Mesendoderm (in vitro differentiated cells): ENCODE data around the gene ZDHHC6.

Source experiments
- DNase-seq: peaks from one replicate; pipeline ENCODE4 v3.0.0; 2013
- H2AK5ac ChIP-seq: 2 replicates; pipeline ENCODE4 v1.6.1; 2013; ENCODE audit warnings: low read length, inconsistent platforms
- H2BK120ac ChIP-seq: 2 replicates; pipeline ENCODE4 v1.6.1; 2013; ENCODE audit warnings: low read depth, mild to moderate bottlenecking, low read length, moderate library complexity, mixed read lengths
- H2BK15ac ChIP-seq: replicated peaks from 2 replicates; pipeline ENCODE4 v1.6.1; 2013; ENCODE audit warnings: low read depth, mild to moderate bottlenecking, moderate library complexity
- H2BK5ac ChIP-seq: 2 replicates; pipeline ENCODE4 v1.6.1; 2013; ENCODE audit warnings: low read length, inconsistent platforms
- H3K18ac ChIP-seq: 2 replicates; pipeline ENCODE4 v1.6.1; 2013; ENCODE audit warnings: mild to moderate bottlenecking, low read length, mixed read lengths
- H3K23ac ChIP-seq: one replicate; pipeline ENCODE4 v1.6.1; 2013; ENCODE audit warnings: low read length
- H3K27ac ChIP-seq: 2 replicates; pipeline ENCODE4 v1.5.1; 2013; ENCODE audit warnings: low read depth, mild to moderate bottlenecking, inconsistent platforms, low read length, moderate library complexity
- H3K27me3 ChIP-seq: 2 replicates; pipeline ENCODE4 v1.6.1; 2013; ENCODE audit warnings: low read length, control low read depth, mild to moderate bottlenecking, inconsistent platforms; ENCODE audit not compliant: insufficient read depth, poor library complexity
- H3K36me3 ChIP-seq: 2 replicates; pipeline ENCODE4 v1.6.1; 2013; ENCODE audit warnings: low read length, inconsistent platforms; ENCODE audit not compliant: control insufficient read depth, insufficient read depth
- H3K4ac ChIP-seq: one replicate; pipeline ENCODE4 v1.6.1; 2013; ENCODE audit warnings: low read depth, mild to moderate bottlenecking, low read length, moderate library complexity
- H3K4me1 ChIP-seq: 2 replicates; pipeline ENCODE4 v1.6.1; 2013; ENCODE audit warnings: low read depth, low read length, inconsistent platforms; ENCODE audit not compliant: control insufficient read depth
- H3K4me2 ChIP-seq: 2 replicates; pipeline ENCODE4 v1.6.1; 2013; ENCODE audit warnings: low read length
- H3K4me3 ChIP-seq: 2 replicates; pipeline ENCODE4 v1.5.1; 2013; ENCODE audit warnings: mild to moderate bottlenecking, low read length
- H3K56ac ChIP-seq: one replicate; pipeline ENCODE4 v1.6.1; 2013; ENCODE audit warnings: low read length
- H3K79me1 ChIP-seq: 2 replicates; pipeline ENCODE4 v1.6.1; 2013; ENCODE audit warnings: low read length, inconsistent platforms
- H3K79me2 ChIP-seq: 2 replicates; pipeline ENCODE4 v1.6.1; 2013; ENCODE audit warnings: mild to moderate bottlenecking, low read length; ENCODE audit not compliant: control insufficient read depth, insufficient read depth
- H3K9ac ChIP-seq: 2 replicates; pipeline ENCODE4 v1.6.1; 2013; ENCODE audit warnings: low read length, inconsistent platforms
- H4K5ac ChIP-seq: one replicate; pipeline ENCODE4 v1.6.1; 2013; ENCODE audit warnings: low read length
- H4K8ac ChIP-seq: one replicate; pipeline ENCODE4 v1.6.1; 2013; ENCODE audit warnings: low read depth, mild to moderate bottlenecking, control low read depth, low read length, moderate library complexity
- WGBS: extraction: QIAGEN DNeasy Blood & Tissue Kit; methylation state at CpG from one replicate; pipeline ENCODE4 v1.1.7; 2013; ENCODE audit warnings: low lambda C conversion rate, missing lambda C conversion rate; ENCODE audit not compliant: insufficient coverage; ENCODE audit errors: extremely low coverage; 5-methylcytosine and 5-hydroxymethylcytosine counted together

The ZDHHC6 gene

DNA sequence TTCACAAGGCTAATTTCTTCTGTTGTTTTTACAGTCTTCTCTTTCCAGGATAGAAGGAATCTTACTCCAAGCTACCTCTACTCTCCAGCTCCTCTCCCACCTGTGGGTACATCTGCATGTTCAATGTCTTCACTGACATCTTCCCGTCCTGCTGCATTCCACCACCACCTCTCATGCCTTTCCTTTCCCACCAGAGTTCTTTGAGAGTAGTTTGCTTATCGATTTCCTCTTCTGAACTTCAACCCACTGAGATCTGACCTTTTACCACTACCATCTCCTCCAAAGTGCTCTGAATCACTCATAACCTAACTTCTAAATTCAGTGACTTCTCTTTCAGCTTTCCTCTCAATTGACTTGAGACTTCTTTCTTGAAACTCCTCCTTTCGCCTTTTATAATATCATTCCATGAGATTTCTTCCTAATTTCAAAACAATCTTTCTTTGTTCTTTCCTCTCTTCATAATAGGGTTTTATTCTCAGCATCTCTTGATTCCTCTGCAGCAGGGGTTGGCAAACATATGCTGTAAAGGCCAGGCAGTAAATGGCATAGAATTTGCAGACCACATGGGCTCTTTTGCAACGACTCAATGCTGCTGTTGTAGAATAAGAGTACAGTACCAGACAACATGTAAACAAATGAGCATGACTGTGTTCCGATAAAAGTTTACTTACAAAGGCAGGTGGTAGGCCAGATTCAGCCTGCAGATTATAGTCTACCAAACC, 50.7 kb downstream of the ZDHHC6 start:
- no peak for DNase-seq

DNA sequence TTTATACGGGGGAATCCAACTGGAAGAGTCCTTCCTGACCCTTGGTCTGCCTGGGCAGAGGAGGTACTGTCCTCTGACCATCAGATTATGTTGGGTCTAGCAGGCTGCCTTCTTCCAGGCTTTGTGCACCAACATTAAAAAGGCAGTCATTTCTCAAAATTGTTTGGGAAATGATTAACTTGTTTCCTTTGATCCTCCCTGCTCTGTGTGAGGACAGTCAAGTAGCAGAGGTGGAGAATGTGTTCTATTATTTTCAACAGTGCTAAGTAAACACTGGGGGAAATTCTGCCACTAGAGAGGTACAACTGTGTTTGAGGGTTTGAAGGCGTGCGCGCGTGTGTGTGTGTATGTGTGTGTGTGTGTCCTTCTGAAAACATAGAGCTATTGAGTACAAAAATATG, 52.2 kb downstream of the ZDHHC6 start:
- Histone ChIP-seq H2BK15ac (no peak overlapping the region), H4K8ac (no peak overlapping the region), H3K9ac (no peak overlapping the region), H3K18ac (no peak overlapping the region), H3K23ac (no peak overlapping the region), H3K36me3 (no peaks in the 10 kb centered on the region), H3K27ac (no peak overlapping the region), H3K4me1 (no peaks in the 10 kb centered on the region), H4K5ac (no peak overlapping the region), H3K4me2 (no peak overlapping the region), H2AK5ac (no peak overlapping the region), H3K27me3 (no peaks in the 10 kb centered on the region), H3K4me3 (no peak overlapping the region), H3K56ac (no peak overlapping the region), H3K79me2 (no peaks in the 10 kb centered on the region), H3K79me1 (no peaks in the 10 kb centered on the region), H3K4ac (no peak overlapping the region), H2BK120ac (no peak overlapping the region), H2BK5ac (no peak overlapping the region)
- no peak for DNase-seq
- no CpG with 5 or more reads among the region's 5 CpGs for WGBS

More for the DNA sequence above, 50.7 kb downstream of the ZDHHC6 start:
- Histone ChIP-seq H3K79me2 (no peaks in the 10 kb centered on the region), H3K4ac (no peak overlapping the region), H2BK5ac (no peak overlapping the region), H3K56ac (no peak overlapping the region), H2BK15ac (no peak overlapping the region), H3K4me3 (no peak overlapping the region), H2AK5ac (no peak overlapping the region), H3K27ac (no peak overlapping the region), H3K9ac (no peak overlapping the region), H4K8ac (no peak overlapping the region), H3K79me1 (no peaks in the 10 kb centered on the region), H3K23ac (no peak overlapping the region), H3K4me2 (no peak overlapping the region), H4K5ac (no peak overlapping the region), H3K18ac (no peak overlapping the region), H3K36me3 (no peaks in the 10 kb centered on the region), H3K4me1 (no peaks in the 10 kb centered on the region), H2BK120ac (no peak overlapping the region), H3K27me3 (no peaks in the 10 kb centered on the region)
- WGBS, result 100% methylated on average over 1 of the region's 5 CpGs

DNA sequence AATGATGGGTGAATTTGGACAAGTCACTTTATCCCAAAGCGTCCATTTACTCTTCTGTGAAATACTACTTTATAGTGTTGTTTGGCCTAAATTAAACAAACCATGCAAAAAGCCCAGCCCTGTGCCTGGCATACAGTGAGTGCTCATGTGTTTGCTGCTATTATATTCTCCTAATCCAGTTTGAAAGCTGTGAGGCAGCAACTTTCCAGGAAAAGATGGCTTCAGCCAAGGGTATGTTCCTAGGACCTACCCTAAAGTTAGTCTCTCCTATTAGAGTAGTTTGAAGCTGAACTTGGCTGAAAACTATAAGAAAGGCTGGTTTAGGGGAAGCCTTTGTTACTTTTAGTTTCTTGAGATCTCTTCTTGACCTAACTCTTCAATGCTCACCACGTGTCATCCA, 52.9 kb downstream of the ZDHHC6 start:
- H3K56ac ChIP-seq, result no peak overlapping the region
- H3K23ac ChIP-seq, result no peak overlapping the region
- no peak overlapping the region for H3K4me3 ChIP-seq
- no peak overlapping the region for H2BK15ac ChIP-seq
- H2BK5ac ChIP-seq, result no peak overlapping the region
- no peak overlapping the region for H3K4ac ChIP-seq
- DNase-seq, result no peak
- no peak overlapping the region for H3K18ac ChIP-seq
- no peak overlapping the region for H3K27ac ChIP-seq
- H4K5ac ChIP-seq, result no peak overlapping the region
- no peak overlapping the region for H4K8ac ChIP-seq
- no peak overlapping the region for H3K9ac ChIP-seq
- no peaks in the 10 kb centered on the region for H3K79me1 ChIP-seq
- no peaks in the 10 kb centered on the region for H3K79me2 ChIP-seq
- H2BK120ac ChIP-seq, result no peak overlapping the region
- no peaks in the 10 kb centered on the region for H3K36me3 ChIP-seq
- no peak overlapping the region for H3K4me2 ChIP-seq
- peaks cover 3% of the 10 kb centered on the region for H3K4me1 ChIP-seq
- H2AK5ac ChIP-seq, result no peak overlapping the region
- WGBS, result no CpG with 5 or more reads among the region's 2 CpGs
- H3K27me3 ChIP-seq, result no peaks in the 10 kb centered on the region

DNA sequence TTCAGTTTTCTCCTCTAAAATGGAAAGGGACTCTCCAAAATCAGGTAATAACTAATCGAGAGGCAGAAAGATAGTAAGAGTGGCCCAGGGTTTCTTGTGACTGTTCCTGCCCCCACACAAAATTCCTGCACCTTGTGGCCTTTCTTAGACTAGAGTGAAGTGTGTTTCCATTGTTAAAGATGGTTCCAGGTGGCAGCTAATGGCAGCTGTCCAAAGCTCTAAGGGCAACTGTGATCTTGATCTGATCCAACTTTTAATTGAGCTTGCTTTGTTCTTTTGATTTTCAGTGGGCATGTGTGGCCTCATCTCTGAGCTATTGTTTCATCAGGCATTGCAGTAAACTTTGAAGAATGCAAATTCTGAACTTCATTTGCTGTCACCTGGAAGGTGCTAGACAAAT, 53.4 kb downstream of the ZDHHC6 start:
- H3K4me3 ChIP-seq, result no peak overlapping the region
- no peak overlapping the region for H3K4me2 ChIP-seq
- H3K79me2 ChIP-seq, result no peaks in the 10 kb centered on the region
- H3K56ac ChIP-seq, result no peak overlapping the region
- no peak overlapping the region for H3K18ac ChIP-seq
- H2AK5ac ChIP-seq, result no peak overlapping the region
- peaks cover 3% of the 10 kb centered on the region for H3K4me1 ChIP-seq
- no peak overlapping the region for H3K9ac ChIP-seq
- H3K23ac ChIP-seq, result no peak overlapping the region
- DNase-seq, result no peak
- no peaks in the 10 kb centered on the region for H3K27me3 ChIP-seq
- no peak overlapping the region for H2BK5ac ChIP-seq
- whole genome bisulfite sequencing, result no CpG with 5 or more reads among the region's 1 CpG
- H4K8ac ChIP-seq, result no peak overlapping the region
- no peaks in the 10 kb centered on the region for H3K79me1 ChIP-seq
- no peaks in the 10 kb centered on the region for H3K36me3 ChIP-seq
- H2BK15ac ChIP-seq, result no peak overlapping the region
- no peak overlapping the region for H3K4ac ChIP-seq
- H4K5ac ChIP-seq, result no peak overlapping the region
- H2BK120ac ChIP-seq, result no peak overlapping the region
- H3K27ac ChIP-seq, result no peak overlapping the region

DNA sequence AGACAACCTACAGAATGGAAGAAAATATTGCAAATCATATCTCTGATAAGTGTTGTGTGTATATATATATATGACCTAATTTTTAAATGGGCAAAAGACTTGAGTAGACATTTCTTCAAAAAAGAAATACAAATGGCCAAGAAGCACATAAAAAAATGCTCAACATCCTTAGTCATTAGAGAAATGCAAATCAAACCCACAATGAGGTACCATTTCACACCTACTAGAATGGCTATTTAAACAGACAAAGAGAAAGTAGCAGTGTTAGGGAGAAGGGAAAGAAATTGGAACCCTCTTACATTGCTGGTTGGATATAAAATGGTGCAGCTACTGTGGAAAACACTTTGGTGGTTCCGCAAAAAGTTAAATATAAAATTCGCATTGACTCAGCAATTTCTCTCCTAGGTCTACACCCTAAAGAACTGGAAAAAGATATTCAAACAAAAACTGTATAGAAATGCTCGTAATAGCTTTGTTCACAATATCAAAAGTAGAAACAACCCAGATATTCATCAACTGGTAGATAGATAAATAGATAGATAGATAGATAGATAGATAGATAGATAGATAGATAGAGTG, 56.5 kb downstream of the ZDHHC6 start:
- Histone ChIP-seq H2BK5ac (no peak overlapping the region), H3K4me2 (no peak overlapping the region), H3K56ac (no peak overlapping the region), H3K23ac (no peak overlapping the region), H4K8ac (no peak overlapping the region), H3K4ac (no peak overlapping the region), H3K18ac (no peak overlapping the region), H2AK5ac (no peak overlapping the region), H4K5ac (no peak overlapping the region), H3K27me3 (no peaks in the 10 kb centered on the region), H3K79me1 (no peaks in the 10 kb centered on the region), H3K27ac (no peak overlapping the region), H3K36me3 (no peaks in the 10 kb centered on the region), H2BK120ac (no peak overlapping the region), H3K9ac (no peak overlapping the region), H3K4me3 (no peak overlapping the region), H3K4me1 (peaks cover 3% of the 10 kb centered on the region), H3K79me2 (no peaks in the 10 kb centered on the region), H2BK15ac (no peak overlapping the region)
- no peak for DNase-seq
- no CpG with 5 or more reads among the region's 3 CpGs for WGBS
